Hematopoietic multipotent progenitor cell treated with erythropoietin and hydrocortisone succinate and interleukin-3 and kit ligand, for 17 days (in vitro differentiated cells): Measurements from ENCODE around the gene EIPR1.

ENCODE experiments used
- DNase-seq: peaks from one replicate; pipeline ENCODE4 v3.0.0-alpha.2; 2015; ENCODE audit warnings: low spot score

The EIPR1 gene

DNA sequence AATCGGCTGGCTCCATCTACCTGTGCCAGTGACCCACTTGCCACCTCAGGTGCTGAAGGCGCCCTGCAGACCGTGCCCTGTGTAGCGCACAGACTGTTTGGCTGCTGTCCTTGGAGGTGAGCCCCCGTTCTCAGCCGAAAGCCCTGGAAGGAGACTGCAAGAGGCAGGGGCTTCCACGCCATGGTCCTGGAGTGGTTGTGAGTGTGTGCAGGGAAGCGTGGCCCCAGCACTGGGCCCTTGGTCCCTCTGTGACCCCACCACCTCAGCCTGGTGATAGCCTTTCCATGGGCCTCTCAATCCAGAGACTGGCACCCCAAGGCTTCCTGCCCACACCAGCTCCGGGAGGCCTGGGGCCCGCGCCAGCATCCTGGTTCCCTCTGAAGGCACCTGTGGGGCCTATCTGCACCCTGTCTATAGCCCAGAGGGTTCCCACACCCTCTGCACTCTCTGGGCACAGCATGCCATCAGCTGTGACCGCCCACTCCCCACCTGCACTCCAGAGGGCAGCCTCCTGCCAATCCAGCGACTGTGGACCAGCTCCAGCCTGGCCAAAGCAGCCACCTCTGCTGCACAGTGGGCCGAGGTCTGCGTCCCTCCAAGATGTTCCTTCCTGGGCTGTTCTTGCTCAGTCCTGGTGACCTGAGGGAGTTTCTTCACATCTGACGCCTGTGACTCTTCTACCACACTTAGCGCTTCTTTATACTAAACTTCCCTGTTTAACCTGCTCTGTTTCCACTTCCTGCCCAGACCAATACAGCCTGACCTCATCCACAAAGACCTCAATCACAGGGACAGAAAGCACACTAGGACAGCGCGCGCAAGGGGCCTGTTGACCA, 109.5 kb downstream of the EIPR1 start:
- DNase-seq = no peak

DNA sequence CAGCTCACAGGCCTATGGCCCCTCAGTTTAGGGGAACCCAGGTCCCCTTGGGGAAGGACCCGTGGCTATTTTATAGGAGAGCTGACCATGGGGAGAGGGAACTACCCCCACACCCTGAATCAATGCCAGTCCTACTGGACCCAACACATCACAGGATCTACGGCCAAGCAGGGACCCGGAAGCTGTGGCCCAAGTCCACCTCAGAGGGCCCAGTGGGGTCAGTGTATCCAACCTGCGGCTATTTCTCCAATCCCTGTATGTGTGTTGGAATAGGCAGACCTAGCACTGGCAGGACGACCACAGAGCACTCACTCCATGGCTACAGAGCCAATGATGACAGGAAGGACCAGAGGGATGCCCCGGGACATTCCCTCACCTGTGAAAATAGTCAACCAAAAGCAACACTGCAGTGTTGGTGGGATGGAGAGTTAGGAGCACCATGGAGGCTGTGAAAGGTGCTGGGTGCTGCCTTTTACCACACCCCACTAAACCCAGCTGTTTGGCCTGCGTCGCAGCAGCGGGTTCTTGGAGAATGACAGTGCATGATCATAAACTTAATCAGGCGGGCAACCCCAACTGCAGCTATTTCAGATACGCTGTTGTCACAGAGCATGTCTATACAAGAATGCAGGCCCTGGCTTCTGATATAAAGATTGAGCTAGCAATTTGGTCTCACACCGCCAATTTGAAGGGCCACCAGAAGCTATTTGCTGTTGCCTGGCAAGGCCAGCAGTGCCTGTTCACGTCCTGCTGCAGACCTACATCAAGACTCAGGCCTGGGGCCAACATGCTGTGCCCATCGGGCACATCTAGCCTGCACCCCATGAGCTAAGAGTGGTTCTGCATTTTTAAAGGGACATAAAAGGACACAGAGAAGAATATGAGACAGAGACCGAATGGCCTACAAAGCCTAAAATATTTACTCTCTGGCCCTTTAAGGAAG, 110.4 kb downstream of the EIPR1 start:
- no peak for DNase-seq

DNA sequence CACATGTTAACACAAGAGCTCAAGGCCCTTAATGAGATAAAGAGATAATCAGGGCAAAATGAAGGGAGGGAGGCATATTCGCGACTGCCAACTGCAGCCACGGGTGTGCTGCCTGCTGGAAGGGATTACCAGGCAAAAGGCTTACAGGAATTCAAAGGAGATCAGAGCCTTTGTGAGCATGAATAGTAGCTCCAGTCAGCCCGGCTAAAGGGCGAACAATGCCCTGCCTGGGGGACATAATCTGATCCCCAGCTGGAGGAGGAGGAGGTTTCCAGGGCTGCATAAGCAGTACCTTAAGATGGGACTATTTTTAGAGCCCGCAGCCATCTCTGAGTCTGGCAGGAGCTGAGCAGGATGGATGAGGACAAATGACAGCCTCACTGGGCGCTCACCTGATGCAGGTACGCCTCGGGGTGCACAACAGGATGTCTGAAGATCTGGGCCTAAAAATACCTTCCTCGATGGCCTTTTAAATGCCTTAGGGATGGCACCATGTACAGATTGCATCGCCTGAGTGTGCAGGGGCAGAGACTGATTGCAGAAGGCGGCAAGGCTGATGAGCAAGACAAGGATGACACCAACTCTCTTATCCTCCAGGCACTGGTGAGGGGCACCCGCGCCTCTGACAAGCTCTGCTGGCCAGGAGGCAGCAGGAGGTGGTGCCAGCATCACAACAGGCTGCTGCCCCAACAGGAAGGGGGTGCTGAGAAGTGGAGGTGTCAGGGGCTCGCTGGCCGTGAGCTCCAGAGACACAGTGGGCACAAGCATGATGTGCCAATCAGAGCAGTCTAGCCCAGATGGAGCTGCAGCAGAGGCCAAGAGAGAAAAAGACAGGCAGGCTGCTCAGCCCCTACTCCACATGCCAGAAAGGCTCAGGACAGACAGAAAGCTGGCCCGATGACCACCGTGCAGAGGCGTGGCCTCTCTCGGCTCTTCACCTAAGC, 111.4 kb downstream of the EIPR1 start:
- DNase-seq = no peak

DNA sequence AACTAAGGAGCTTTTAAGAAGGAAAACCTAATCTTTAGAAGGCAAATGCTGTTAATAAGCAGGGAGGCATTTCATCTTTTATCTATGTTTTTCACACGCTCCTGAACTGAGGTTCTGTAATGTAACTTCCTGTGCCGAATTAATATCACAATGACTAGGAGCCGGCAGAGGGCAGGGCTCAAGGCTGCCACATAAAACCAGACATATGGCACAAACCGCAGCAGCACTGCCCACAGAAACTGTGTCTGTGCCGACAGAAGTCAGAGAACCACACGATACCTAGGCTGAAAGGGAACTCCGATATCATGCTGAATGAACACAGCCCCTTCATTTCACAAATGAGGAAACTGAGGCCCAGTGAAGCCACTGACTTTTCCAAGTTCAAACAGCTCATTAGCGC, 112.1 kb downstream of the EIPR1 start:
- DNase-seq = no peak

DNA sequence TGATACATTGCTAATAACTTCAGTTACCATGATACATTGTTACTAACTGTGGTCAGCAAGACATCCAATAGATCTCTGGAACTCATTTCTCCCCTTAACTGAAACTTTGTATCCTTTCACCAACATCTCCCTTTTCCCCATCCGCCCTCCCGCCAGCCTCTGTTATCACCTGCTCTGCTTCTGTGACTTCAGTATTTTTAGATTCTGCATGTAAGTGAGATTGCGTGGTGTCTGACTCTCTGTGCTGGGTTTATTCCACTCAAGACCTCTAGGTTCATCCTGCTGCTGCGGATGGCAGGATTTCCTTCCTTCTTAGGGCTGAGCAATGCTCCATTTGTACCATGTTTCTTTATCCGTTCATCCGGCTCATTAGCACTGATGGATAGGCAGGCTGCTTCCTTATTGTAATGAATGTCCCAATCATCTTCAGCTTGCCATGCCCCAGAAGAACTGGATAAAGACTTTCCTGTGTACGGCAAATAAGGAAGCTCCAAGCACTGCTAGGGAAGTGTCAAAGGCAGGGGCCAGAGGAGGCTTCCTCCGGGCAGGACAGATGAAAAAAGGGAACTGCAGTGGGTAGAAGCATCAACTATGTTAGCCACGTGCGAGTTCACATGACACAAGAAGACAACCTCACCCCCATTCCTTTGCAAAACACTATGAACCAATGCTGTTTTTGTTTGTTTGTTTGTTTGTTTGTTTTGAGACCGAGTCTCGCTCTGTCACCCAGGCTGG, 113.4 kb downstream of the EIPR1 start:
- no peak for DNase-seq

DNA sequence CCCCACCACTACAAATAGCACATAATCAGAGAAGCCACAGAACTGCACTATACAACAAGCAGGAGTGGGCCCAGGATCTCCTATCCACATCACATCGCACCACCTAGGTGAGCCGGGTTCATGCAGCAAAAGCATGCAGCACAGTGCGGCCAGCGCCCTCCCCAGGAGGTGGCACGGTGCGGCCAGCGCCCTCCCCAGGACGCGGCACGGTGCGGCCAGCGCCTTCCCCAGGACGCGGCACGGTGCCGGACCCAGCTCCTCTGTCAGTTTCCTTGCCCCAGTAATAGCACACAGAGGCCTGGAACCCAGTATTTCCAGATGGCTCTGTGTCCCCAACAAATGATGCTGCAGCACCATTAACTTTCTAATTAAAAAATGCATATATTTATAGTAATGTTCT, 114.1 kb downstream of the EIPR1 start:
- no peak for DNase-seq

DNA sequence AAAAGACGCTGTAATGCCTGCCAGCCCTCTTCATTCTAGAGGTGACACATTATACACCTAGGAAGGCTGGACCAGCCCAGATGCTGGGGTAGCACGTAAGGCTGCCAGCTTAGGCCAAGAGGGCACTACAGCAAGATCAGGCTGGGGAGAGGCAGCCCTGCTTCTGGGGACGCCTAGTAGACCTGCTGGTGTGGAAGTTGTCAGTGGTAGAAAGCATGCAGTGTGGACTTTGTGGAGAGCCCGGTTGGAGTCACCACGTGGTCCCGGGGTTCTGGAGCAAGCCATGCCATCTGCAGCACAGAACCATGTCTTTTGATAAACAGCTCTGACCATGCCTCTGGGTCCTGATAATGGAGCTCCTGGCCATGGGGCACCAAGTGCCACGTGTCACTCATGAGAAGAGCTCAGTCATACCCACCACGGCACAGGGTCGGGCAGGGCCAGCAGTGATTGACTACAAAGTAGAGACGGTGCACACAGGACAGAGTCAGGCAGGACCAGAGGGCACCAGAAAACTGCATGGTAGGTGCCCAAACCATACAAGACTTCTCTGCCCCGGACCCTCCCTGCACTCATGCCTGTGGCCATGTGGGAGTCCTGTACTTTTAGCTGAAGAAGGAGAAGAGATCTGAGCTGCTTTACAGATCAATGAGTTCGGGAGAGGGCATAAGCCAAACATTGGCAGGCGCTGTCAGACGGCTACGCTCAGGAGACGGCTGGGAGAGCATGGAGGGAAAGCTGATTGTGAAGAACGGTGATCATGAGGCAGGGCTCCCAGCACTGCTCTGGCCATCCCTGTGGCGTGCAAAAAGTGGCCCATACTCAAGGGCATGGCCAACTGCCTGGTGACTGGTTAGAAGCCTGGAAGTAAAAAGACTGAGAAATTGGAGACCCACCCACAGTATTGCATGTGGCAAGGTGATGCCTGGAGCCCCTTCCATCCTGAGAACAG, 114.9 kb downstream of the EIPR1 start:
- no peak for DNase-seq

DNA sequence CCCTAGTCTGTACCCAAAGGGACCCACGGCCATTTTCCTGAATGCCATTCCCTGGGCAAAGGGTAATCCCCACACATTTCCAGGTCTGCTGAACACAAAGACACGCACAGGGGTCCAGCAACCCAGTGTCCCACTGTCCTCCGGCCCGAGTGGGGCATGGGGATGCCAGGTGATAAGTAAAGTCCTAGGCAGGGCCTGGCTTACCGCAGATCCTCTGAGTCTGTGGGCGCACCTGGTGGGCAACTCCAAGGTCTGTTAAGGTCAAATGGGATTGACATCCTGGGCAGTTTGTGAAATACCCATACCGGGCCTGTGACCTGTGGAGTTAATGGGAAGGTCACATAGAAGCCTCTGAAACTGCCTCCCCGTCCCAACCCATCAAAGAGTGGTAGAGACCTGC, 116.1 kb downstream of the EIPR1 start:
- DNase-seq = no peak

DNA sequence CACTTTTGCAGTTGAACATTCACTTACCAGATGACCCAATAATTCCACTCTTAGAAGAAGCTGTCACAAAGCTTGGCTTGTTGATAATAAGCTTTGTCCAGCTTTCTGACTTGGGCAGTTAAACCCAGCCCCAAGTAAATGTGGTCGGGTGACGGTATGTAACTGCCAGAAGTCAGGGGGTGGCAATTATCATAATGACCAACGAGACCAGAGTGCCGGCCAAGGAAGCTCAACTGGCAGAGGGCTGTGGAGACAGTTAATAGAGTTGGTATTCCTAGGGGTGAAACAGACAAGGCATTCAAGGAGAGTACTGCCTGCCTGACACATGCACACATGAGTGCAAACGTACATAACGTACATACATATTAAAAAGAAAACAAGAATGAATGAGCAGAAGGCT, 116.7 kb downstream of the EIPR1 start:
- no peak for DNase-seq

DNA sequence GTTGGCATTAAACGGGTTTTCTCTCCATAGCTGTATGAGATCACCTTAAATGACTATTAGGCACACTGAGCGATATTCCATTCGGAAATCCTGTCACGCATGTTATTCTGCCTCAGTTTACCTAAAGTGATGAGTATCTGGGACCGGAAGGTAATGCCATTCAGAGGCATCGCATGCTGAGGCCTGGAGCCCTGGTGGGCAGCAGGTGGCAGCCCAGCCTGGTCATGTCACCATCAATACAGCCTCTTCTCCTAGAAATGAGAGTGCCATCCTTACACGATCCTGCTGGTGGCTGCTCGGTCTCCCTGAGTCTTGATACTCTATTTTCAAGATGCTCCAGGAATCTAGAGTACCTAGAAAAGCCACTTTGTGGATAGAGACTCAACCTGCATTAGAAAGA, 119.8 kb downstream of the EIPR1 start:
- DNase-seq = no peak

DNA sequence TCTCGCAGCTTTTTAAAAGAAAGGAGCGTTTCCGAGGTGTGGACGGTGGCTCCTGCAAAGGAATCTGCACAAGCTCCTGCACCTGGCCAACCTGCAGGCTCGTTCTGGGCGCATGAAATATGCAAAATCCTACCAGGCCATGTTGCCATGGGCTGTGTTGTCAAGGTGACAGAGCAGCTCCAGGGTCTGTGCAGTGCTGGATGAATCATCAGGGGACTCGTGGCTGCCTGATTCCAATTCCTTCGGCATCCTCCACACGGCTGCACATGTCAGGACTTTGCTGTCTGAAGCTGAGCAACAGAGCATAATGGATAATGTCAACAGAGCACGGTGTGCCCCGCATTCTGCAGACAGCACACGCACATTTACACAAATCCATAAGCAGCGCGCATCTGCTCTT, 120.5 kb downstream of the EIPR1 start:
- no peak for DNase-seq

DNA sequence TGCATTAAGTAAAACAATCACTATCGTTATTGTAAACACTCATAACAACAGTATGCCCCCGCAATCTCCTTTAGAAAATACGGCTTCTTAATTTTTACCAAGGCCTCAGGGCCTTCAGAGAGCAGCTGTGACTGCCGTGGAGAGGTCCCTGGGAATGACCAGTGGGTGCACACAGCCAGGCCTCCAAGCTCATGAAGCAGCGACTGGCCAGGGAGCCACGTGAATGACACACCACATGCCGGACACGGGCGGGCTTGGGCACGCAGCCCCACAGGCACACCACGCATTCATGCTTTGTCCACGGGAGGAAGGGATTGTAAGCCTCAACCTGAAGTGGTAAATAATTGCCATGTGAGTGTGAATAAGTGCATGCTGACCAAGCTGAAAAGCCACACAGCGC, 121.0 kb downstream of the EIPR1 start:
- no peak for DNase-seq

DNA sequence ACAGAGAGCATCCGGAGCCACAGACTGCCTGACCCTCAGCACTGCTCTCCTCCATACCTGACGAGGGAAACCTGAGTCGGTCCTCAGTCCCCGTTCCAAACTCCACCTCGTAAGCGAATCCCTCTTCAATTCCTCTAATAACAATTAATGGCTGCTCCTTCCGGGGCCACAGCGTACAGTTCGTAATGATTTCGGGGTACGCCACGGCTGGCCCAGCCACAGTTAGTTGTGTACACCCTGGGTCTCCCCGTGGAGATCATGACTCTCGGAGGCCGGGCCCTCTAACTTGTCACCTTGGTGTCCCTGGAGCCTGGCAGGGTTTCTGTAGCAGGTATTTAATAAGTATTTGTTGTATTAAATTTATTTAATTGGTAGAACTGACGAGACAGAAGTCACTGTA, 121.5 kb downstream of the EIPR1 start:
- no peak for DNase-seq

DNA sequence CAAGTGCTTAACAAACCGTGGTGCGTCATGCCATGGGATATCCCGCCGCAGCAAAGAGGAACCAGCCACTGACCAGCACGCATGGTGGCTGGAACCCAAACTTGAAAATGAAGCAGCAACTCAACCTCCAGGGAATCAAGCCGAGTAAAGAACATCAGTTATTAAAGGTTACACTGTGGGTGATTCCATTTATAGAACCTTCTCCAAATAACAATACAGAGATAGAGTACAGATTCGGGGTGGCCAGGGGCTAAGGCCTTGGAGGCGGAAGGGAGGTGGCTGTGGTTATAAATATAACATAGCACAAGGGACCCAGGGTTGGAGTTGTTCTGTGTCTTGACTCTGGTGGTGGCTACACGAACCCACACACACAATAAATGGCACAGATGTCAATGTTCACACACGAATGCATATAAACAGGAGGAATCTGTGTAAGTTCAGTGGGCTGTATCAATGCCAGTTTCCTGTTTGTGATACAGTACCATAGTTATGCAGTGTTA, 123.1 kb downstream of the EIPR1 start:
- no peak for DNase-seq

DNA sequence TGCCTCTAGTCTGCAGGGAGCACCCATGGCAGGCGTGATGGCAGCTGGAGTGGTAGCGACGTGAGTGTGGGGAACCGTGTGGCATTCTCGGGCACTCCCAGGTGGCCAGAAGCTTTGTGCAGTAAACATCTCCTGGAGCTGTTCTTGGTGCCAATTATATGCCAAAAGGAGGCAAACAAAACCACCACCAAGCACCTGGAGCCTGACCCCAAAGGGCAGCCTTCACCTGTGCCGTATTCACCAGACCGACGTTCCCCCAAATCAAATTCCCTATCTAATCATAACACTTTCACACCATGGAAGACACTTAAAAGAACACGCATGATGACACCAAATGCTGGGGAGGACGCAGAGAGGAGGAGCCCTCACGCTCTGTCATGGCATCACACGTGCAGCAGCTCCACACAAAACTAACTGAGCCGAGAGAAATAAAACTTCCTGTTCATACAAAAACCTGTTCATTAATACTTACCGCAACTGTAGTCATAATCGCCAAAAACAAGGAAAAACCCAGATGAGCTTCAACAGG, 123.6 kb downstream of the EIPR1 start:
- DNase-seq = no peak

DNA sequence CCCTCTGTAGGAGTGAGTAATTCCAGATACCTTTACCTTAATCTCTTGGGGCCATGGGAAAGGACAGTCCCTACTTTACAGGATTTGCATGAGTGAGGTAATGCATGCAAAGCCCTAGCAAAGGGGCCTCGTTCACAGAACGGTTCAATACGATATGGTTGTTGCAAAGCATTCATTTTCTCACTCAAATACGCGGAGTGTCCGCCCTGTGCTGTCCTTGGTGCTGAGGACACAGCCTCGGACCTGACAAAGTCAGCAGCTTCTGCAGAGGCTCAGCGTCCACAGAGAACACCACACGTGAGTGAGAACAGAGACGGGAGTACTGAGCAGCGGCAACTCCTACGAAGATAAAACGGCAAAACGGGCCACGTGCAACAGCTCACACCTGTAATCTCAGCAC, 125.7 kb downstream of the EIPR1 start:
- no peak for DNase-seq

DNA sequence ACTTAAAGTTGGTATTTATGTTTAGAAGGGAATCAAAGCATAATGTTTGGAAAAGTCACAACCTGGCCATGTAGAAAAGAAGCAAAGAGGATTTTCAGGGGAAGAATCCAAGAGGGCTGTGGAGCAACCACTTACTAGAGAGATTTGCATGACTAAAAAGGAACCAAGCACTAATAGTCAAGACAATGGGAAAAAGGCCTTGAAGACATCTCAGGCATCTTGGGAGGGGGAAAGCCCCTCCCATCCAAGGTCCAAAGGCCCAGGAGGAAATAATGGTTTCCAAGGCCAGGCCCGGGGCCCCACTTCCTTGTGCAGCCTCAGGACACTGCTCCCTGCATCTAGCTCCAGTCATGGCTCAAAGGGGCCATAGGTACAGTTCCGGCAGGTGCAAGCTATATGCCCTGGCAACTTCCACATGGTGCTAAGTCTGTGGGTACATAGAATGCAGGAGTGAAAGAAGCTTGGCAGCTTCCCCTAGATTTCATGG, 128.1 kb downstream of the EIPR1 start:
- DNase-seq = no peak

DNA sequence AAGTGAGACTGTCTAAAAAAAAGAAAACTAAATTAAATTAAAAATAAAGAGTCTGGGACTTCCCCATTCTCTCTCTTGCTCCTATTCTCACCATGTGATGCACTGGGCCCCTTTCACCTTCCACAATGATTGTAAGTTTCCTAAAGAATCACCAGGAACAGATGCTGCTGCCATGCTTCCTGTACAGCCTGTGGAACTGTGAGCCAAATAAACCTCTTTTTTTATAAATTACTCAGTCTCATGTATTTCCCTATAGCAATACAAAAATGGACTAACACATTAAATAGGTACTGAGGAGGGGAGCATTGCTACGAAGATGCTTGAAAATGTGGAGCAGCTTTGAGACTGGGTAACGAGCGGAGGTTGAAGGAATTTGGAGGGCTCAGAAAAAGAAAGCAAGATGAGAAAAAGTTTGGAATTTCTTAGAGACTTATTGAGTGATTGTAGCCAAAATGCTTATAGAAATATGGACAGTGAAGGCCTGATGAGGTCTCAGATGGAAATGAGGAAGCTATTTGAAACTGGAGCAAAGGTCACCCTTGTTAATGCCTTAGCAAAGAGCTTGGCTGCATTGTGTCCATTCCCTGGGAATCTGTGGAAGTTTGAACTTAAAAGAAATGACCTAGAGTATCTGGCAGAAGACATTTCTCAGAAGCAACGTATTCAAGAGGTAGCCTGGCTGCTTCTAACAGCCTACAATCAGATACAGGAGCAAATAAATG, 128.7 kb downstream of the EIPR1 start:
- no peak for DNase-seq
